GM18909 (cell line): Measurements from ENCODE around the gene SPATA7.
"Not testable (repeated sequence)": the region's sequence is repeated elsewhere in the genome, so short reads cannot be mapped to it uniquely, and the experiment has no call there.

ENCODE experiments used
- ATAC-seq: cut with Tn5 transposase; IDR thresholded peaks from one replicate; pipeline ENCODE4 v1.9.1; 2021; ENCODE audit warnings: mild to moderate bottlenecking; ENCODE audit not compliant: unreplicated experiment, poor library complexity

The SPATA7 gene, protein sequence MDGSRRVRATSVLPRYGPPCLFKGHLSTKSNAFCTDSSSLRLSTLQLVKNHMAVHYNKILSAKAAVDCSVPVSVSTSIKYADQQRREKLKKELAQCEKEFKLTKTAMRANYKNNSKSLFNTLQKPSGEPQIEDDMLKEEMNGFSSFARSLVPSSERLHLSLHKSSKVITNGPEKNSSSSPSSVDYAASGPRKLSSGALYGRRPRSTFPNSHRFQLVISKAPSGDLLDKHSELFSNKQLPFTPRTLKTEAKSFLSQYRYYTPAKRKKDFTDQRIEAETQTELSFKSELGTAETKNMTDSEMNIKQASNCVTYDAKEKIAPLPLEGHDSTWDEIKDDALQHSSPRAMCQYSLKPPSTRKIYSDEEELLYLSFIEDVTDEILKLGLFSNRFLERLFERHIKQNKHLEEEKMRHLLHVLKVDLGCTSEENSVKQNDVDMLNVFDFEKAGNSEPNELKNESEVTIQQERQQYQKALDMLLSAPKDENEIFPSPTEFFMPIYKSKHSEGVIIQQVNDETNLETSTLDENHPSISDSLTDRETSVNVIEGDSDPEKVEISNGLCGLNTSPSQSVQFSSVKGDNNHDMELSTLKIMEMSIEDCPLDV

DNA sequence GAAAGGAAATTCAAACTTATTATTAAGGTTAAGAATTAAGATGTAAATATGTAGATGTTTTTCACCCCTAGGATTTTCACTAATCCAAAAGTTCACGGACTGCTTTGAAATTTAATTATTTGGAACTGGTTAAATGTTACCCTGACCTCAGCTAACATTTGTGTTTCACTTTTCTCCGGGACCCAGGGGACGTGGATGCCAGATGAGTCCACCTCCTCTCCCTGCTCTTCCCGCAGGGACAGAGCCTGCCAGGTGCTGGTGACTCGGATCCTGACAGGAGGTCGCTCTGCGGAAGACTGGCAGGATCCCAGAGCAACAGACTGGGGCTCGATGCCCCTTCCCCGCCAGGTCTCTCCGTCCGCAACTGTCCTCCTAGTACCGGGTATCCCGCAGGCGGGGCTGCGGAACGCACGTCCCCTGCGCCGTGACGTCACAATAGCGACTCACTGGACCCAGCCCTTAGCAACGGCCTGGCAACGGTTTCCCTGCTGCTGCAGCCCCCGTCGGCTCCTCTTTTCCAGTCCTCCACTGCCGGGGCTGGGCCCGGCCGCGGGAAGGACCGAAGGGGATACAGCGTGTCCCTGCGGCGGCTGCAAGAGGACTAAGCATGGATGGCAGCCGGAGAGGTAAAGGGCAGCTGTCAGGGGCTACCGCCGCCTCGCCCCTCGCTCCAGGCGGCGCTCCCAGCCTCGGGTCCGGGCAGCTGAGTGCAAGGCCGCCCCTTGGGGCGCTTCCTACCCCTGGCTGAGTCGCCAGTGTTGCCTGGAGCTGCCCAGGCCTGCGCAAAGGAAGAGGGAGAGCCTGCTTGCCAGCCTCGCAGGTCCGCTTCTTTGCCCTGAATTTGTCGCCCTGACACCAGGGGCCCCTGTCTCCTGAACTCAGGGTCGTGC lies at the start of gene SPATA7:
Gene SPATA7, plus strand, starts transcription at position 446 of the 890 bp plus-strand sequence. Its CDS starts 162 bp downstream, at position 608.
- peak; percentile 100 for ATAC-seq

DNA sequence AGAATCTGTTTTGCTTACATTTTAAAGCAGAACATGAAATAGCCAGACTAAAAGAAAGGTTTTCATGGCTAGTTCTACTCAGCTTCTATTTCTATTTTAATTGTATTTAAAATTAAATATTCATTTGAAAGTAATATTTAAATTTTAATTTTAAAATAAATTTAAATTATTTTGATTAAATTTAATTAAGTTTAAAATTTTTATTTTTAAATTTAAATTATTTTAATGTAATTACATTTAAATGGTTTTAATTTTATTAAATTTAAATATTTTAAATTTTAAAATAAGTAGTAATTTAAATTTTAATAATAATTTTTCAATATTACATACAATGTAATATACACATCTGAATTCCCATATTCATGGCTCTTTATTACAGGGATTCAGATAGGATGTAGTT lies 45.1 kb upstream of the SPATA7 start:
- no peak for ATAC-seq

DNA sequence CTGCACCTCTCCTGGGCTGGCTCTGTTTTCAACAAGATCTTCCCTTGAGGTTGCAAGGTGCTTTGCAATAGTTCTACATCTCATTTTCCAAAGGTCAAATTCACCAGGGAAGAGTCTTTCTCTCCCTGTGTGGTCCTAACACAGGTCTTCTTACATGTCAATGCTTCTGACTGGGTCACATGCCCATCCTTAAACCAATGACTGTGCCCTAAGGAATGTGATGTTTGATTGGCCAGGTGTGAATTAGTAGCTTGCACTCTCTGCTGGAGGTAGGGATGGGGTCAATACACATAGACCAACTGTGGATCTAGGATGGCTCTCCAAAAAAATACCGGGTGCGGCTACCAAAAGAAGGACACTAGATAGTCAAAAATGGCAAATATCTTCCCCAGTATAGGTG lies 42.5 kb upstream of the SPATA7 start:
- no peak for ATAC-seq

DNA sequence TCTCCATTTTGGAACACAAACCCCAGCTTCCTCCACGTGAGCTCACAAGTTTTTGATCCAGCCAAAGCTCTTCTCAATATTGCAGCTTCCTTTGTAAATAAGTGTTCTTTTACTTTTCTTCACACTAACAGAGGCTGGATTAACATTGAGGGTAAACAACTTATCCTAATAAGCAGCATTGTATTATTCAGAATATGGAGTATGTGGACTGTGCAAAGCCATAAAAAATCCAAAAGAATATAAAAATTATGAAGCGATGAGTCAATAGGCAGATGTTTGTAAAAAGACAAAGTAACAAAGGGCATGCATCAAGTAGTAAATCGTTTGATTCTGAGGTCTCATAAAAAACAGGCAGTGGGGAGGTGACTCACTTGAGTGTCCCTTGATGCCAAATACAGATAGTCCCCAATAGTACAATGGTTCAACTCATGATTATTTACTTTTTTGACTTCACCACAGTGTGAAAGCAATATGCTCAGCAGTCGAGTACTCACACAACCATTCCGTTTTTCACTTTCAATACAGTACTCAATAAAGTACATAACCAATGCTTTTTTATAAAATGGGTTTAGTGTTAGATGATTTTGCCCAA lies 39.3 kb upstream of the SPATA7 start:
- ATAC-seq = no peak

DNA sequence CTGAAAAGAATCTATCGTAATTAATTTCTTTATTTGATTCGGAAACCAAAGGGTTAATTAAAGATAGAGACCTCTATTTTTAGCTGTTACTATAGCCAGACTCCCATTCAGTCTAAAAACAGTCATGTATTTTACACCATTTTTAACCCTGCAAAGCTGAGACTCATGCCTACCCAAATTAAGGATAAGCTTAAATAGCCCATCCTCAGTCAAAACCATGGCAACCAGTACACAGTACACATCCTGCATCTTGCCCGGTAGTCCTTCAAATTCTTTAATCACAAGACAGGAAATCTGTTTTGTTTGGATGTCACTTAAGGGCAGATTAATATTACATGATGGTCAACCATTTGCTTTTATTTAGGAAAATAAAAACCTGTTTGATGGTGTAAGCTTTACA lies 36.9 kb upstream of the SPATA7 start:
- ATAC-seq = no peak

DNA sequence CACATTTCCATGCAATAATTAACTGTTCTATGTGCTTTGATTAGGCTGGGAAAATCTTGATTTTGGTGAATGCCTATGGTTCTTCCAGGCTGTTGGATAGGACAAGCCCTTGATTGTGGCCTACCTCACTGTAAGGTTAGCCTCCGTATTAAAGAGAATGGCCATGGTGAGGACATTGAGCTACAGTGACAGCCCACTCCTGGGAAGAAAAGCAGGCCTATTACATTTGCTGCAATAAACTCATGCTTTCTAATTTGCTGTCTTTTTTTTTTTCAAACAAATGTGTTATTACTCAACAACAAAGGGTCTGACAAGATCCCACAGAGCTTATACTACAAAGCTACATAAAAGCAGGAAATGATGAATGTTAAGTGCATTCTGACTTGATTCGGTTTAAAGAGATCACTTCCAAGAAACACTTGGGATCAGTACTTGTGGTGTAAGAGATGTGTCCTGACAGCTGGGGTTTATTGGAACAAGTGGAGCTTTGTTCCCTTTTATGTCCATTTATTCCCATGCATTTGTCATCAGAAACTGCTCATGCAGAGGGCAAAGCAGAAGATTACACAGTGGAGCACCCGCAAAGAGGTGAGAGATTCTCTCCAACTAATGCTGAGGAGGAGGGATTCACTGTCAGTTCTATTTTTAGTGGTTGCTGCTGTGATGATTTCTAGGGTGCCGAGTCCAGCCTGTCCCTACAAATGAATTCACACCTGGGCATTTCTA lies 33.3 kb upstream of the SPATA7 start:
- ATAC-seq = no peak

DNA sequence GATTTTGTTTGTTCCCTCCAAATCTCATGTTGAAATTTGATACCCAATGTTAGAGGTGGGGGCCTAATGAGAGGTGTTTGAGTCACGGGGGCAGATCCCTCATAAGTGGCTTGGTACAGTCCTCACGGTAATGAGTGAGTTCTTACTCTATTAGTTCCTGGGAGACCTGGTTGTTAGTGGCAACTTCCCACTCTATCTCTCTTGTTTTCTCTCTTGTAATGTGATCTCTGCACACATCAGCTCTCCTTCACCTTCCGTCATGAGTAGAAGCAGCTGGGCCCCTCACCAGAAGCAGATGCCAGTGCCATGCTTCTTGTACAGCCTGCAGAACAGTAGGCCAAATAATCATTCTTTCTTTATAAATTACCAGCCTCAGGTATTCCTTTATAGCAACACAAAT lies 32.8 kb upstream of the SPATA7 start:
- no peak for ATAC-seq

DNA sequence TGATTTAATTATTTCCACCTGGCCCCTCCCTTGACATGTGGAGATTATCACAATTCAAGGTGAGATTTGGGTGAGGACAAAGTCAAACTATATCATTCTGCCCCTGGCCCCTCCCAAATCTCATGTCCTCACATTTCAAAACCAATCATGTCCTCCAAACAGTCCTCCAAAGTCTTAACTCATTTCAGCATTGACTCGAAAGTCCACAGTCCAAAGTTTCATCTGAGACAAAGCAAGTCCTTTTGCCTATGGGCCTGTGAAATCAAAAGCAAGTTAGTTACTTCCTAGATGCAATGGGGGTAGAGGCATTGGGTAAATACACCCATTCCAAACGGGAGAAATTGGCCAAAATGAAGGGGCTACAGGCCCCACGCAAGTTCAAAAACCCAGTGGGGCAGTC lies 31.1 kb upstream of the SPATA7 start:
- no peak for ATAC-seq

DNA sequence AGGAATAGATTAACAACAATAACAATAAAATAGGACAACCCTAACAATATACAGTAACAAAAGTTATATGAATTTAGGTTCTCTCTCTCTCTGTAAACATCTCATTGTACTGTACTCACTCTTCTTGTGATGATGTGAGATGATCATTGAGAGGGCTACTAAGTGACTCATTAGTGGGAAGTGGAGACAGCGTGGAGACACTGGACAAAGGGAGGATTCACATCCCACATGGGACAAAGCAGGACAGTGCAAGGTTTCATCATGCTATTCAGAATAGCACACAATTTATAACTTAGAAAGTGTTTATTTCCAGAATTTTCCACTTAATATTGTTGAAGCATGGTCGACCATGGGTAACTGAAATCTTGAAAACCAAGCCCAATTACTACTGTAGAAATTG lies 26.0 kb upstream of the SPATA7 start:
- ATAC-seq = no peak

DNA sequence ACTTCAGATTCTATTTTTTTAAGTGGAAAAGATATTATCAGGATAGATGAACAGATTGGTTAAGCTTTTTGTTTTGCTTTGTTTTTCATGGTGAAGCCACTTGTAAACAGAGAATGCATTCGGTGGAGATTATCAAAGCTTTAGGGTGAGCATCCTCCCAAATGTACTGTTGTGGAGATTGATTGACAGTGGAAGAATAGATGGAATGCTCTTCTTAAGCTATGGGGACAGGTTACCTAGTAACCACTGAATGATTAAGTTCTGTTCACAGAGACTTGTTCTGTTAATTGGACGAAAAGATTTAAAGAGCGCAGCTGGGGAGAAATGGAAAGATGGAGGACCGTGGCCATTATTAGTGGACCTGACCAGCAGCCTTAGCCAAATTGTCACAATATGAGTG lies 21.8 kb upstream of the SPATA7 start:
- no peak for ATAC-seq

DNA sequence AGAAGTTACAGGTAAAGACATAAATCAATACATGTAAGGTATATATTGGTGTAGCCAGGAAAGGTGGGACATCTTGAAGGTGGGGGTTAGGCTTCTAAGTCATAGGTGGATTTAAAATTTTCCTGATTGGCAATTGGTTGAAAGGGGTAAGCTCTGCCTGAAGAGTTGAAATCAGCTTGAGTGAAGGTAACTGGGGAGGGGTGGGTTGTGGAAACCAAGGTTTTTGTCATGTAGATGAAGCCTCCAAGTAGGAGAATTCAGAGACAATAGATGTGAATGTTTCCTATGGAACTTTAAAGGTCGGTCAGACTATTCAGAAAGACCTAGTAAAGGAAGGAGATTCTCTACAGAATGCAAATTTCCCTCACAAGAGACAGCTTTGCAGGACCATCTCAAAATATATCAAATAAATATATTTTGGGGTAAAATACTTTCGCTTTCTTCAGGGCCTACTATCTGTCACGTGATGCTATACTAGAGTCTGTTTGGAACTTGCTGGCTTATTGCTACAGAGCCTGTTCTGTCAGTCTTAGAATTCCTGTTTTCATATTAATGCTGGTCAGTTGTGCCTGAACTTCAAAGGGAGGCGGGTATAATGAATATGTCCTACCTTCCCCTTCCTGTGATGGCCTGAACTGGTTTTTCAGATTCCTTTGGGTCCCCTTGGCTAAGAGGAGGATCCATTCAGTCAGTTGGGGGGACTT lies 20.6 kb upstream of the SPATA7 start:
- no peak for ATAC-seq

DNA sequence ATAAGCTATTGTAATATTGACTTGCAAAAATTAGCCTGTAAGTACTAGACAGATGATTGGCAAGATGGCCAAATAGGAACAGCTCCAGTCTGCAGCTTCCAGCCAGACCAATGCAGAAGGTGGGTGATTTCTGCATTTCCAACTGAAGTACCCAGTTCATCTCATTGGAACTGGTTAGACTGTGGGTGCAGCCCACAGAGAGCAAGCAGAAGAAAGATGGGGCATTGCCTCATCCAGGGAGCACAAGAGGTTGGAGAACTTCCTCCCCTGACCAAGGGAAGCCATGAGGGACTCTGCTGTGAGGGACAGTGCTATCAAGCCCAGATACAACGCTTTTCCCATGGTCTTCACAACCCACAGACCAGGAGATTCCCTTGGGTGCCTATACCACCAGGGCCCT lies 16.0 kb upstream of the SPATA7 start:
- ATAC-seq = no peak

DNA sequence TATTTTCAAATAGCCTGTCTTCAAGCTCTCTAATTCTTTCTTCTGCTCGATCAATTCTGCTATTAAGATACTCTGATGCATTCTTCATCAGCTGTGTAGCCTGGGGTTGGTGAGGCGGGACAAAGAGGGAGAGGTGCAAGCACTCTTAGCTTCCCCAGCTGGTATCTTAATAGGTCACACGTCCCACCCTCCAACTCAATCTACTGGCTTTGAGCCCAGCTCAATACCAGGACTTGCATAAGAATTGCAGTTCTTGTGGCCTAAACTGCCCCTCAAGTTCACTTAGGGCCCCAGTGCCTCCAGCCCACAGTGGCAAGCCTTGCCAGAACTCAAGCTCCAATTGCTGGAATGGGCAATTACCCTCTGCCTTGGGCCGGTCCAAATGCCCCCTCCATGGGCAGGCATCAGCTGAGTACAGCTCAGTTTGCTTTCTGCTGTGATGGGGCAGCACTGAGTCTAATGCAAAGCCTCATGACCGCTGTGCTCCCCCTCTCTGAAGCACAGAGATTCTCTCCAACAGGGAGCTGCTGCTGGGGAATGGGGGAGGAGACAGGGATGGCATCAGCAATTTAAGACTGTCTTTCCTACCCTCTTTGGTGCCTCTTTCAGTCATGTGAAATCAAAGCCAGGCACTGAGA lies 5.6 kb upstream of the SPATA7 start:
- no peak for ATAC-seq

DNA sequence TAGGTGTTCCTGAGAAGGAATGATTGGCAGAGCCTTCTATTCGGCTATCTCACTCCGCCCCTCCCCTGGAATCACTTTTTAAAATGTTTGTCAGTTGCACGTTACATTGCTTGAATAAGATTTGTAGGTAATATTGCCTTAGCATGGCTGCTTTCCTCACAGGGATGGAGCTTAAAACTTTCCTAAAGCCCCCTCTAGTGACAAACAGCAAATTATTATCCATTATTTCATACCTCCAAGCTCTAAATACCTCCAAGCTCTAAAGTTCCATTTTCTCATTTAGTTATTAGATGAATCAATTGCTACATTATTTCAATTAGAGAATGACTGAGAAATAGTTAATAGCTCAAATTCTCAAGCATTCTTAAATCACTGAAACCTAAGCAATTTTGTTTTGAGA lies 5.1 kb upstream of the SPATA7 start:
- ATAC-seq = no peak

DNA sequence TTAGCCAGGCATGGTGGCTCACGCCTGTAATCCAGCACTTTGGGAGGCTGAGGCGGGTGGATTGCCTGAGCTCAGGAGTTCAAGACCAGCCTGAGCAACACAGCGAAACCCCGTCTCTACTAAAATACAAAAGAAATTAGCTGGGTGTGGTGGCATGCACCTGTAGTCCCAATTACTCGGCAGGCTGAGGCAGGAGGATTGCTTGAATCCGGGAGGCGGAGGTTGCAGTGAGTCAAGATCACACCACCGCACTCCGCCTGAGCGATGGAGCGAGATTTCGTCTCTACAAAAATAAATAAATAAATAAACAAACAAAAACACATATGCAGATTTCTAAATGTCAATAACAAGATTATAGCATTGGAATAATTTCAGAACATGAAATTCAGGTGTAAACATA lies 3.8 kb upstream of the SPATA7 start:
- not testable (repeated sequence) for ATAC-seq

DNA sequence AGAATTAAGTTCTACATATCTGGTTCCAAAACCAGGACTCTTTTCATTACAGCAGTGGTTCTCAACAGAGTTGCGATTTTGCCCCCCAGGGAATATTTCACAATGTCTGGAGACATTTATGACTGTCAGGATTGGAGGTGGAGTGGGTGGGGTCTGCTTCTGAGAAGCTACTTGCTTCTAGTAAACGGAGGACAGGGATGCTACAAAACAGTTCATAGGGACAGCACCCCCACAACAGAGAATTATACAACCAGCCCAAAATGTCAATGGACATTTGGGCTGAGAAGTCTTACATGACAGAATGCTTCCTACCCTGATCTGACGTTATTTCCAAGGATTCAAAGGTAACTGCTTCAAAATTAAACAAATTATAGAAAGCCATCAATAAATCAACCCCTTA lies 739 bp upstream of the SPATA7 start:
- ATAC-seq = no peak

DNA sequence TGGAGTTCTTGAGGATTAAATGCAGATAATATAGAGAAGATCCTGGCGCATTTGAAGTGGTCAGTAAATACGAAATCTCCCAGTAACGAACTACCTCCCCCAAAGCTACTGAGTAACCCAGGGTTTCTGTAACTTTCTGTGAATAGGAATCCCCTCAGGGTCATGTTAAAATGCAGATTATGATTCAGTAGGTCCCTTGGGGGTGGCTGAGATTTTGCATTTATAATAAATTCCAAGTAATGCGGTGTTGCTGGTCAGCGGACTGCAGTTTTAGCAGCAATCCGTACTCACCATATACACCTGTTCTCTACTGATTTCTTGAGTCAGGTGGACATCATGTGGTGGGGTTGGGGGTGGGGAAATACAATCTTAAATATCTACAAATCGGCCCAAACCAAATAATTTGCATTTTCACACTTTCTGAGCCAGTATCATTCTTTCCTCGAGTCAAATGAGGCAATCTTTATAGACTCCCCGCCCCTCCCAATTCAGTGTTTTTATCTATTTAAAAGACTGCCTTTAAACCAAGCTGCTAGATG lies 868 bp downstream of the SPATA7 start:
- ATAC-seq = peak; percentile 3

DNA sequence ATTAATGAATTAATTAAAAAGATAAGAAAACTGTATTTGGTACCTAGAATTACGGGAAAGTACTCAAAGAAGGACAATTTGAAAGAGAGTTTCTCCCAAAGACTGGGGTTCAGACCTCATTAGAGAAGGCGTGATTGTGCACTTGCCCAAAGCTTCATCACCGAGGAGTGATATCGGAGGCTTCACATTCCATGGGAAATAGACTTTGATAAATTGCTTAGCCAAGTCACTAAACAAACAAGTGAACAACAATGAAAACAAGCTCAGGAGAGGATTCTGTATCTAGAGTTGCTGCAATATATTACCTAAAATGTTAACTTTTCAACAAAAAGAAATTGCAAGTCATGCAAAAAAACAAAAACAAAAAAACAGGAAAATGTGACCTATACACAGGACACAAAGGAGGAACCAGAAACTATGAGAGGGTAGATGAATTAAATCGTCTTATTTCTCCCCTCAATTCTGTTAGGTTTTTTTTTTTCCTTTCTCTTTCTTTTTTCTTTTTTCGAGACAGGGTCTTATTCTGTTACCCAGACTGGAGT lies 3.4 kb downstream of the SPATA7 start:
- ATAC-seq = no peak
